Epithelial cell of prostate (primary cell): ENCODE measurements around the gene LRRC43.
A peak's percentile ranks its signal among the peaks of the same experiment; 100 is the strongest.

Source experiments
- DNase-seq: peaks from one replicate; pipeline ENCODE4 v3.0.0-alpha.2; 2011; ENCODE audit warnings: low read depth, low spot score
- H3K27ac ChIP-seq: fragments of 450-650 bp; 2 replicates; pipeline ENCODE4 v1.5.1; 2017; ENCODE audit warnings: mild to moderate bottlenecking

Gene LRRC43, protein sequence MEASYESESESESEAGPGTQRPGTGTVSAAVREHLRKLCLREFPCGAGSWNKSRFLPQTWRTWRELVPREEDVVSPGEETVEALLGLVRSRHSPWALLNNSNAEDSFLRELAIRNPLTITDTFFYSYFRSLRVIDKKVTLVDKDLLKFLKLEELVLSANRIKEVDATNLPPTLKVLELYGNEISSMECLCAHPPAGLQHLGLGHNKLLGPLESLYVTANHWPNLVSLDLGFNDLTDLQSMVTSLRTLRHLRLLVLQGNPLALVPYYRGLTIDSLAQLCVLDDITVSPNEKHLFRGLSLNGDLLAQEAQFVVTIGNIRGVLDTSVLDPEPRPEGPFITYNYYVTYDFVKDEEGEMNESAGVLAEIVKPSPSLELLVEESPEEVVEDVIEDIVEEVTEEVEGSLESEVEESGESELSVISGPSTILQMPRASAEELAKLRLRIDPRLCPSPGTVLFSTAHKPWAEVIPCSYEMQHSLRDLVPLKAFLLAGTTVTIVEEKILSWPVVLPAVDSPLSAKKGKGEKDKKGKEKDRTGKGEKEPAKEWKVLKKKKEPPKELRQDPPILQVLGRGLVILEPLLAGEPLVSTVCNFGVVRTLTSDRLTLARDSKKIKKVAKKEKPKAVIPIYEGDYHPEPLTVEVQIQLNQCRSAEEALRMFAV

GRCh38 chr12:122182887-122183587 is at the start of gene LRRC43:
LRRC43 (plus strand) TSS chr12:122183123; CDS start chr12:122183145, 22 bp downstream.
- no peak within 1 kb of the TSS for H3K27ac ChIP-seq
- DNase-seq = no peak

DNA sequence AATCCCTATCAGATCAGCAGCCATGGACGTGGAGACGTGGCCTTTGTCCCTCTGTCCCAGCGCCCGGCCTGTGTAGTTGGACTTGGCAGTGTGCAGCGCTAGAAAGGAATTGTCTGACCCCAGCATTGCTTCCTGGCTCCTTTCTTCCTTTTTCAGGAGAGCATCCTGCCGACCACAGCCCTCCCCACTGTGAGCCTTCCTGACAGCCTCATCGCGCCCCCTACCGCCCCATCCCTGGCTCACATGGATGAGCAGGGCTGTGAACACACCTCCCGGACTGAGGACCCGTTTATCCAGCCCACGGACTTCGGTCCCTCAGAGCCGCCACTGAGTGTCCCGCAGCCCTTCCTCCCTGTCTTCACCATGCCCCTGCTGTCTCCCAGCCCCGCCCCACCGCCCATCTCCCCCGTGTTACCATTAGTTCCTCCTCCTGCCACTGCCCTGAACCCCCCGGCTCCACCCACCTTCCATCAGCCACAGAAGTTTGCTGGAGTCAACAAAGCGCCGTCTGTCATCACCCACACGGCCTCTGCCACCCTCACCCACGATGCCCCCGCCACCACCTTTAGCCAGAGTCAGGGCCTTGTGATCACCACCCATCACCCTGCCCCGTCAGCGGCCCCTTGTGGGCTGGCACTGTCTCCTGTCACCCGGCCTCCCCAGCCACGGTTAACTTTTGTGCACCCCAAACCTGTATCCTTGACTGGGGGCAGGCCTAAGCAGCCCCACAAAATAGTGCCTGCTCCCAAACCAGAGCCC is 49.6 kb upstream of the LRRC43 start:
- H3K27ac ChIP-seq = no peak overlapping the region
- no peak for DNase-seq

DNA sequence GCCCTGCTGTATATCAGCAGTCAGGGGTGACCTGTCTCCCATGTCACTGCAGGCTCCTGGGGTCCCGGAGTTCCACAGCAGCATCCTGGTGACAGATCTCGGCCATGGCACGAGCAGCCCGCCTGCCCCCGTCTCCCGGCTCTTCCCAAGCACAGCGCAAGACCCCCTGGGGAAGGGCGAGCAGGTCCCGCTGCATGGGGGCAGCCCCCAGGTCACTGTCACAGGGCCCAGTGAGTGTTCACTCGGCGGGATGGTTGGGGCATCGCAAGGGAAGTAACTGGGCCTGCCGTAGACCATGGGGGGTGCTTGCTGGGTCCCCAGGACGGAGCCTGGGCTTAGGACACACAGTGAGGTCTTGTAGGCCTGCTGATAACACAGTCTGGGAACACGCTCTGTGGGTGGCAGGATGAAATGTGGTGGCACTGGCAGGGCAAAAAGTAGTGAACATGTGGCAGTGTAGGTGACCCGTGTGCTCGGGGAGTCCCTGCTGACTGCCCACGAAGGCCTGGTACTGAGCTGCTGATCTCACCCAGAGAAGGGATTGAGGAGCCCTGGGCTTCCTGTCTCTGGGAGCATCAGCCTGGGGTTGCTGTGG is 47.4 kb upstream of the LRRC43 start:
- no peak for DNase-seq
- H3K27ac ChIP-seq = no peak overlapping the region

- no peak for DNase-seq
Measured at GRCh38 chr12:122137229-122137628, 45.7 kb upstream of the LRRC43 start.

GRCh38 chr12:122137681-122138080 is 45.2 kb upstream of the LRRC43 start:
- H3K27ac ChIP-seq = no peak overlapping the region
- DNase-seq = peak; percentile 33

More at GRCh38 chr12:122137229-122137628, 45.7 kb upstream of the LRRC43 start:
- H3K27ac ChIP-seq = no peak overlapping the region

DNA sequence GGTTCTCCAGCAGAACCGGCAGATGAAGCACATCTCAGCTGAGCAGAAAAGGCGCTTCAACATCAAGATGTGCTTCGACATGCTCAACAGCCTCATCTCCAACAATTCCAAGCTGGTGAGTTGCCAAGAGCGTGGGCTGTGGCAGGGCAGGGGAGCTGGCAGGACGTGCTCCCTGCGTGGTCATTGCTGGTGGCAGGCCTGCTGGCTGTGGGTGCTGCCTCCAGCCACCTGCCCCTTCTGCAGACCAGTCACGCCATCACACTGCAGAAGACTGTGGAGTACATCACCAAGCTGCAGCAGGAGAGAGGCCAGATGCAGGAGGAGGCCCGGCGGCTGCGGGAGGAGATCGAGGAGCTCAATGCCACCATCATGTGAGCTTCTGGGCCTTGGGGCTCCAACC is 44.7 kb upstream of the LRRC43 start:
- H3K27ac ChIP-seq = no peak overlapping the region
- DNase-seq = no peak

GRCh38 chr12:122138616-122139015 is 44.3 kb upstream of the LRRC43 start:
- H3K27ac ChIP-seq = no peak overlapping the region

DNA sequence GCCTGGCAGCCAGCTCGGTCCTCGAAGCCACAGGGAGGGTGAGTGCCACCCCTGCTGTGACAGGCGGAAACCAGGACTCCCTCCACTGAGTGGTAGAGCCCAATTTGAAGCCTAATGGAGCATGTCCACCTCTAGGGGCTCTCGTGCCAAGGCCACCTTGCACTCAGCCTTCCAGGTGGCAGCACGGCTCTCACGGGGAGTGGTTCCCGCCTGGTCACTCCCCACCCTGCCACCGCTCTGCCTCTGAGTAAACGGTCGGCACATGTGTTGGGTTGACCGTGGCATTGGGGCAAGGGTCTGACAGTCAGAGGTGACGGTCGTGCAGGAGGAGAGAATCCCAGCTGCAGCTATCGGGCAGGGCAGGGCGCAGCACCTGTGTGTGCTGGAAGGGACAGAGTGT is 43.7 kb upstream of the LRRC43 start:
- H3K27ac ChIP-seq = no peak overlapping the region
- no peak for DNase-seq

More at GRCh38 chr12:122138616-122139015, 44.3 kb upstream of the LRRC43 start:
- no peak for DNase-seq

DNA sequence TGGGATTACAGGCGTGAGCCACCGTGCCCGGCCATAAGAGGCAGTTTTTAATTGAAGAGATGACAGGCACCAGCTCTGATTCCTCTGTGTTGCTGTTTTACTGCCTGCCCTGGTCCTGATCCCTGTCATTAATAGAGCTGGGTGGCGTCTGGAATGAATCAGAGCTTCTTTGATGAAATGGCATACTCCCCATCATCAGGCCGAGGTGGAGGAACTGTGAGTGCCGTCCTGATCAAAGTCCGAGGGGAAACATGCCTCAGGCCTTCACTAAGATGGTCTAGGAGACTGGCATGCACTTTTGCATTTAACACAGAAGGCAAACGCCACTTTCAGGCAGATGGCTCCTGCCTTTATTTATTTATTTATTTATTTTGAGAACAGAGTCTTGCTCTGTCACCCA is 43.0 kb upstream of the LRRC43 start:
- DNase-seq = no peak
- no peak overlapping the region for H3K27ac ChIP-seq

GRCh38 chr12:122140467-122141257 is 42.3 kb upstream of the LRRC43 start:
- no peak overlapping the region for H3K27ac ChIP-seq
- no peak for DNase-seq

- DNase-seq = no peak
- no peak overlapping the region for H3K27ac ChIP-seq
Measured at GRCh38 chr12:122141911-122142725, 40.8 kb upstream of the LRRC43 start.

DNA sequence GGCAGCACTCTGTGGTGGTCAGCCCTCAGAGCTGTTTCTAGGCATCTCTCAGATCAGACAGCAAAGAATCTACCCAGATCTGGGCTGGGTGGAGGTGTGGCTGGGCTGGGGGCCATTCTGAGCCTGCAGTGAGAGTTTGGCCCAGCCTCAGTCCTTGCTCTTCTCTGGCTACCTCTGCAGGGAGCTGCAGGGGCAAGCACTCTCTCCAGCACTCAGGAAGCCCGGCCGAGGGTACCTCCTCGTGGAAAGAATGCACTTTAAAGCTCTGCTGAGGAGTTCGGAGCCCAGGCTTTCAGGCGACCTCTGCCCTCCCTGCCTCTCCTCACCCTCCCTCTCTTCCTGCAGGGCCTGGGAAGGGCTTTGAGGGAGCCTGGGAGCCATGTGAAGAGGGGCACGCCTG is 40.1 kb upstream of the LRRC43 start:
- no peak for DNase-seq
- no peak overlapping the region for H3K27ac ChIP-seq

- DNase-seq = no peak
- no peak overlapping the region for H3K27ac ChIP-seq
Measured at GRCh38 chr12:122144885-122145284, 38.0 kb upstream of the LRRC43 start.

GRCh38 chr12:122145505-122146330 is 37.2 kb upstream of the LRRC43 start:
- H3K27ac ChIP-seq = no peak overlapping the region
- no peak for DNase-seq

- DNase-seq = no peak
- no peak overlapping the region for H3K27ac ChIP-seq
Measured at GRCh38 chr12:122147514-122148290, 35.2 kb upstream of the LRRC43 start.

GRCh38 chr12:122148657-122149056 is 34.3 kb upstream of the LRRC43 start:
- H3K27ac ChIP-seq = no peak overlapping the region
- DNase-seq = no peak
